ENCODE results near the gene SHC2.

- TF ChIP-seq POLR2AphosphoS5 (IDR thresholded peaks at IDR 0.05; ENCODE audit: low read depth, low read length) (no peak), CTCF (IDR thresholded peaks at IDR 0.05) (no peak), SIN3A (IDR thresholded peaks at IDR 0.05; ENCODE audit: borderline replicate concordance, insufficient read depth, low read depth, low read length) (no peak), REST (IDR thresholded peaks at IDR 0.05; ENCODE audit: insufficient read depth in 1 of 2, low read depth in 2 of 2, low read length in 1 of 2) (no peak)
These were observed 36.2 kb upstream of the SHC2 start for GRCh38 chr19:496986-497385.
